RPMI8226 (cell line): ENCODE results near the gene FAM156A.
"Not testable (repeated sequence)": the region's sequence is repeated elsewhere in the genome, so short reads cannot be mapped to it uniquely, and the experiment has no call there.

Source experiments
- DNase-seq: peaks from one replicate; pipeline ENCODE4 v3.0.0-alpha.2; 2015

Gene FAM156A

GRCh38 chrX:52958113-52958959, at the start of gene FAM156A:
FAM156A (minus strand) TSS chrX:52958518; CDS start chrX:52948588, 9,930 bp downstream.
- not testable (repeated sequence) for DNase-seq

- DNase-seq = no peak
Observed at GRCh38 chrX:53005327-53005726, 47.0 kb upstream of the FAM156A start.

DNA sequence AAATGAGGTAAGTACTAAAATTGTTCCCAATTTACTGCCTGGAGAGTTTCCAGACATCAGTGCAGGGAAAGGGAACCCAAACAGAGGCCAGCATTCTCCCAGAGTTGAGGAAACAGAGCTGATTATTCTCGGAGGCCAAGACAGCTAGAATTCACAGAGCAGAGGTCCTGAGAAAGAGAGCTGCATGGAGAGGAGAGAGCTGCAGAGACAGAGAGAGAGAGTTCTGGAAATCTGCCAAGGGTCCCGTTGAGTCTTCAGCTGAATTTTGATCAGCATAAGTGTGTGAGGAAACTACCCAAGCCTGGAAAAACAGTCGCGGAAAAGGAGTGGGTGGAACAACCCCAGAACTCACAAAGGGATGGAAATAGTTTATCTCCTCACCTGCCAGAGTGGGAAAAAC, 46.5 kb upstream of the FAM156A start:
- peak; percentile 23 for DNase-seq

- no peak for DNase-seq
Observed at GRCh38 chrX:53004038-53004437, 45.7 kb upstream of the FAM156A start.

GRCh38 chrX:53003111-53003510, 44.8 kb upstream of the FAM156A start:
- DNase-seq = no peak

DNA sequence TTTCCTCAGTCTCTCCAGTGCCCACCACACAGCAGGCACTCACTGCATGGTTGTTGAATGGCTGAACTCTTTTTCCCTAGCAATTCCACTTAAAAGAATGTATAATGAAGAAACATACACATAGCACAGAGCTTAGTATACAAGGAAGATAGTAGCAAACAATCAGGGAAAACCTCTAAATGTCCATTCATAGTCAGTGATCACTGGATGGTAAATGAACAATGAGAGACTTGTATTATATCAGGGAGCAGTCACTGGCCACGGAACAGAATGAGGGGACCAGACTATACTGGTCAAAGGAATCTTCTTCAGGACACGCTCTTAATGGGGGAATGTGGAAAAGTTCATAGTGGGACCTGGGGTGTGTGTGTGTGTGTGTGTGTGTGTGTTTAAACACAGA, 43.6 kb upstream of the FAM156A start:
- no peak for DNase-seq

DNA sequence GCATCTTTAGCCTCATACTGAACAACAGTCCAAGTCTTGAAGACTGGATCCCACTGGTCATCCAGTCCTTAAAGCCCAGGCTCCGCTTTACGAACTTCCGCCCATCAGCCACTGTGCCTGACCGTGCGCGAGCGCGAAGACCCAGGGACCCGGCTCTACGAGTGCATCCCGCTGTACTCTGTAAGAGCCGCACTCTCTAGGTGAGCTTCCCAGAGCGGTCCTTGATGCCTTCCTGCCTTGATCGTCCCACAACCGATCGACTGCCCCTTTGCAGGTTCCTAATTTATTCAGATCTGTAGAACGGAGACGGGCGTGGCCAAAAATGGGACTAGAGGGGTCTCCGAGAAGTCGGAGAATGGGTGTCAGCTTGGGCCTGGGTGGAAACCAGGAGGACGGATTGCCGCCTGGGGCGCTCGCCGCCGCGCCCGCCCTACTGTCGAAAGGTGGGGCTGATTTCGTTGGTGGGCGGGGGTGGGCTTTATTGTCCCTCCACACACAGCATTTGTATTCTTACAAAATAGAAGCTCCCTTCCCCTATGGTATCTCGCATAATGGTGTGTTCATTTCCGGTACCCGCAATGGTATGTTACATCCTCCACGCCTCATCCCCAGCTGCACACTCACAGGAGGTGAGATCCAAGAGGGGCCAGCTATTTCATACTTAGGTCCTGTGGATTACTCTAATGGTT, 42.3 kb upstream of the FAM156A start:
- DNase-seq = no peak

DNA sequence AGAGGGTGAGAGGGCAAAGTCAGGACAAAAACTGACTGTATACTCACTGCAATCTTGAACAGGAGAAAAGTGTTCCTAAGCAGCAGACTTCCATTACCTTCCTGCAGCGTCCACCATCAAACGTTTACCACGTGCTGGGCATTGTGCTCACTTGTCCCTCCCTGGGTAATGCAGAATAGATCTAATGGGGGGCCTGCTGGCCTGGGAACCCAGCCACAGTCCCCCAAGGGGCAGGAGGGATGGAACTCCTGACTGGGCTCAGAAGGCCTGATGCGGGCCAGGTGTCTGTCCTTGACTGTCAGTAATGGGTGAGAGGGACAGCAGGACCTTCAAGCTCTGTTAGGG, 37.6 kb upstream of the FAM156A start:
- no peak for DNase-seq

DNA sequence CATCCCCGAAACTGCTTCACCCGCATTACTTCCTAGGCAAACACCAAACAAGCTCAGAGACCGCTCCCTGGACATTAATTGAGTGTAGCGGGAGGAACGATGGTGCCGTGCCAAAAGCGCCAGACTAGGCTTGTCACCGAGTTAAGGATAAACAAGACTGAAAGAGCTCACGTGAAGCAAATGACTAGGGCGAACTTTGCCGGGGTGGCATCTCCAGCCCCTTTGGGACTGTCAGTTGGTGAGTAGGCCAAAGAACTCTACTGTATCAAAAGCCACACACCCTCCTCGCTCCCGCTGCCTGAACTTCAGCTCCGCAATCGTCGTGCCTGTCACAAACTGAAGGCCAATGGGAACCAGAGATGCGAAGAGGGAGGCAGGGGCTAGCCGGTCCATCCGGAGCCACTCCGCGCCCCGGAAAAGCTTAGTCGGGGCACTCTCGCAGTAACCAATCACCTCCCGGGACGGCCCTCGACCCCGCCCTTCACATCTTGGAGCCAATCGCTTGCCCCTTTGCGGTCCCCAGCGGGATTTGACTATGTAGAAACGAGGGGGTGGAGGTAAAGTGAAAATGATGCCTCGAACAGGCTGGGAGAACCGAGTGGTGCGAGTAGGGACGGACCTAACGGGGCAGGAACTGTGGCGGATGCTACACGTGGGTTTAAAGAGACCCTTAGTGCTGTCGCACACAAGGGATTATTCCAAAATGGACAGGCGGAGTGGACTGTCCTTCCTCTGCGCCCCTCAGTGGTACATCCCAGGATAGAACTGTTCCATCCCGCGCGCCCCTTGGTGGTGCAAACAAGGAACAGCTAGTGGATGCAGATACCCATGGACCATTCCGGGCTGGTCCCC, 37.0 kb upstream of the FAM156A start:
- peak; percentile 95 for DNase-seq

- DNase-seq = no peak
Observed at GRCh38 chrX:52990848-52991247, 32.5 kb upstream of the FAM156A start.

DNA sequence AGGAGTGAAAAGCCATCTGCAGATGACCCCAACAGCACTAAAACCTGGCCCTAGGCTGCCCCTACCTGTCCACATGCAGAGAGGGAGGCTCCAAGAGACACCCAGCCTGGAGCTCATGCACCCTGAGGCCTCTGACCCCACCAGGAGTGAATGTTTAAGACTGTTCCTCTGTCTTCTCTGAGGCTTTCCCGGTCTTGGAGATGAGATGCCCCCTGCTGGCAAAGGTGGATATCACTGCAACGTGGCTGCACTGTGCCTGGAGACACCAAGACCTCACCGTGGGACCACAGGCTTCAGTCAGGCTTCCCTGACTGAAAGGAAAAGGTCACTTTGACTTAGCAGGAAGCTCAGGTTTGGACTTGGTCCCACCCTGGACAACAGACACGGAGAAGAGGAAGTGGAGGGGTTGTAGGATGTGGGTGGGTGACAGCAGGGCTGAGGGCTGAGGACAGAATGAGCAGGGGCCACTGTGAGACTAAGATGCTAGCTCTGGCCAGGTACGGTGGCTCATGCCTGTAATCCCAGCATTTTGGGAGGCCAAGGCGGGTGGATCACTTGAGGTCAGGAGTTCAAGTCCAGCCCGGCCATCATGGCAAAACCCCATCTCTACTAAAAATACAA, 31.8 kb upstream of the FAM156A start:
- peak; percentile 61 for DNase-seq

DNA sequence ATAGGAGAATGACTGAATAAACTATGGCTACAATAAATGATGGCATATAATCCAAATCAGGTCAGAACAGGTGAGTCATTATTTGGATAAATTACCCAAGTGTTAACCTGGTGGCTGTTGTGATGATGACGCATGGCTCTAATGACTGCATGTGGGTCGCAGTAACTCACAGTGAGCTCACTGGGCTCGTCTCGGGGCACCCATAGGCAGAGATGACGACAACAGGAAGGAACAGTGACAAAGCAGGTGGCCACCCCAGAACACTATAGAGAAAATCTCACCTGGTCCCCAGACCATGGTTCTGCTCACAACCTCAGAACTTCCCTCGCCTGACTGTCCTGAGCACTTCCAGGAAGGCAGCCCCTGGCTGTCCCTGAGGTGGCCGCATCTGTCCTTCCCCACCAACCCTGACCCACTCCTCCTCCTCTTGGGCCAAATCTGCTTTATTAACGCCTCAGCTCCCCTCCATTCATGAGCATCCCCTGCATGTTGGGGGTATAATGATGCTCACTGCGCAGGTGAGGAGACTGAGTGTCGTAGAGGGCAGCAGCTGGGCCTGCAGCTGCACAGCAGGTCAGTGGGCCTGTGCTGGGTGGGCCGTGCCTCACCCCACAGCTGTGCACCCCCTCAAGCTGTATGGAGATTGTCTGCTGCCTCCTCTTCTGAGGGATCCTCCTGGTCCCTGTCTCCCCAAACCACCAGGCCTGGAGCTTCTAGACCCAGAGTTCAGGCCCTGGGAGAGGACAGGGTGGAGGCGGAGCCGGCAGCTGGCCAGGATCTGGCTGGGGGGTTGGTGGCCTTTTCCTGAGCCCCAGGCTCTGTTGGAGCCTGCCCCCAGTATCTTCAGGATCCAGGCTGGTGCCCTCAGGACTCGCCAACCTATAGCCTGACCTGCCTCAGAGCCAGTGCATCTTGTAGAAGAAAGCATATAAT, 30.9 kb upstream of the FAM156A start:
- DNase-seq = no peak

DNA sequence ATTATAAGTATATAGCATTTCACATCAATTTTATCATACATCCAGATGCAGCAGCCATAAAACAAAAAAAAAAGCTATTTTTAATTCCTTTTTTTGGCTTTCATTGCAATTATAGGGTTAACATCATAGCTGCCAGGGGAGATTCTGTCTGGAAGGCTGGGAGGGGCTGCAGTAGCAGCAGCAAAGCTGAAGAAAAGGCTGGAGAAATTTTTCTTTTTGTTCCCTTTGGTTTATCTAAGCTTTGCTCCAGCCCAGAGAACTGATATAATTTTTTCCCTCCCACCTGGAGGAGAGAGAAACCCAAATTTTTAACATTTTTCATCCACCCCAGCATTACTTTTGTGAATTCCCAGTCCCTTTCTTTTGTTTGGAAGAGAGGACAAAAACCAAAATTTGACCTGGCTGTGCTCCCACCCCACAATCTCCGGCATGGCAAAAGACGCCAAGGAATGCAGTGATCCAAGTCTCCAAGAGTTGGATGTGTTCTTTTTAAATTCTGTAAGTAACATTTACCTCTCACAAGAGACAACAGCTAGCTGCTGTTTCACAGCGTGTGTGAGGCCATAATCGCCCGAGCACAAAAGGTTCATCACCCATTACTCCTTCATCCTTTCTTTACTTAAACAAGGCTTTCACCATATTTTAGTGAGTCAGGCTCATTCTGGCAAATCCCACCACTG, 25.1 kb upstream of the FAM156A start:
- DNase-seq = no peak

DNA sequence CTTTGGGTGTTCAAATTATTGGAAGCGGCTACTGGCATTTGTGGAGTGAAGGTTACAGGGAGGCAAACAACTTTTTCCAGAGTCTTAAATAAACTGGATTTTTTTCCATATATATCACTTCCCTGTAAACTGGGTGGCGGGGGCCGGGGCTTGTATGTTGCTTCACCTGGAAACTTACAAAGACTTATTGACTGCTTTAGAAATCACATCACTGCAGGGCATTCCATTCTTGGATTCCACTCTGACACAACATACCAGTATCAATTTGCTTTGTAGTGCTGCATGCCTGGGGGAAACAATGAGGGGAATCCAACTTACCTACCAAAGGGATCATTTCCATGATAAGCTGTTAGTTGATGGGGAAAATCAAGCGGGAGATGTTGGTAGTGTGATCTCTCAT, 21.7 kb upstream of the FAM156A start:
- no peak for DNase-seq

DNA sequence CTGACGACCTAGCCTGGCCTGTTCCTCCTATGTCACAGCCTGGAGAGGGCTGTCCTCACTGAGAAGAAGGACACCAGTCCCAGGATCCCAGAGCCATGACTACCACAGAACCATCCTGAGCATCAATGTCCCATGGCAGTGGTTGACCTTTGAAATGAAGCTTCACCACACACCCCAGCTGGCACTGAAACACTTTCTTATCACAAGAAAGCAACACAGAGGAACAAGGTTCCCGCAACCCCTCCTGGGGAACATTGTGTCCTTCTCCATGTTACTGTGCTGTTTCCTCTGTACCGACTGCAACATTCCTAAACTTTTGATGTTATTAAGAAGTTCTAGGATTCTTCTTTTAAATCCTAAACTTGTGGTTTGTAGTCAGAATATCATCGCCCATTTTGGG, 21.2 kb upstream of the FAM156A start:
- DNase-seq = no peak

DNA sequence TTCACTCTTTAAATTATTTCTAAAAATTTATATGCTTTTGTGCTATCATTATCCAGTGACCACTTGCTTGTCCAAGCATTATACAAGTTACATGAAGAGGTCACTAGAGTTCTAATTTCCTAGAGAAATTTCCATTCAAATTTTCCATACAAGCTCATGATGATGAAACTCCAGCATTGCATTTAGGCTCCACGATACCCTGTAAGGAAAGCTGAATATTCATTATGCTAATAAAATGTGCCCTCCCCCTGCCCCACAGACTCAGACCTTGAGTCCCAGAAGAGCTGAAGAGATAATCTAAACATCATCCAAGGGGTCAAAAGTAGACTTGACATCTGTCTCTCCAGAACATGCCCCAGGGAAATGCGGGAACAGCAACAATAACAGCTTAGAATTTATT, 19.6 kb upstream of the FAM156A start:
- no peak for DNase-seq

GRCh38 chrX:52975576-52975975, 17.3 kb upstream of the FAM156A start:
- DNase-seq = not testable (repeated sequence)

GRCh38 chrX:52974336-52974992, 16.1 kb upstream of the FAM156A start:
- DNase-seq = not testable (repeated sequence)

GRCh38 chrX:52967922-52968321, 9.6 kb upstream of the FAM156A start:
- DNase-seq = not testable (repeated sequence)

GRCh38 chrX:52966993-52967738, 8.8 kb upstream of the FAM156A start:
- DNase-seq = not testable (repeated sequence)
